ENCODE measurements around the gene PCNX2.

GRCh38 chr1:232983375-232983774, 312.1 kb downstream of the PCNX2 start:
- TF ChIP-seq CTCF (IDR thresholded peaks at IDR 0.05; ENCODE audit: control extremely low read depth in 1 of 3, insufficient read depth in 1 of 3, low read depth in 1 of 3, low read length in 3 of 3): no peak
- TF ChIP-seq TBP (IDR thresholded peaks at IDR 0.05; ENCODE audit: low read depth, low read length): no peak
- no peak for TF ChIP-seq SIN3A (conservative IDR thresholded peaks at IDR 0.05 in 1 of 2, IDR thresholded peaks at IDR 0.05 in 1 of 2; ENCODE audit: low read depth in 1 of 2, low read length in 2 of 2)
- TF ChIP-seq YY1 (IDR thresholded peaks at IDR 0.05; ENCODE audit: low read depth, low read length): no peak
- TF ChIP-seq SP2 (IDR thresholded peaks at IDR 0.05; ENCODE audit: low read length): no peak
- TF ChIP-seq CHD1 (IDR thresholded peaks at IDR 0.05; ENCODE audit: low read depth, low read length): no peak
- no peak for TF ChIP-seq BCL11A (IDR thresholded peaks at IDR 0.05; ENCODE audit: low read depth in 2 of 2, low read length in 2 of 2)
